Stimulated activated CD8-positive, alpha-beta memory T cell treated with anti-CD3 and anti-CD28 coated beads, Interleukin-2, amount 100 ng/mL, for 1 hour (primary cell): Measurements from ENCODE around the gene ETFDH.
"Not testable (repeated sequence)": the region's sequence is repeated elsewhere in the genome, so short reads cannot be mapped to it uniquely, and the experiment has no call there.

Experiments
- DNase-seq, 2 donors: peaks; one replicate each; pipeline ENCODE4 v3.0.0-alpha.2; 2020; ENCODE audit warnings: low read depth in 2 of 2

ETFDH gene

GRCh38 chr4:158678767-158679166, 6.7 kb downstream of the ETFDH start:
- DNase-seq: no peak

GRCh38 chr4:158681629-158682028, 9.5 kb downstream of the ETFDH start:
- DNase-seq: no peak

- no peak for DNase-seq
Observed at GRCh38 chr4:158682066-158682465, 10.0 kb downstream of the ETFDH start.

- DNase-seq: no peak
Observed at GRCh38 chr4:158688813-158689212, 16.7 kb downstream of the ETFDH start.

GRCh38 chr4:158704274-158704673, 32.2 kb downstream of the ETFDH start:
- DNase-seq: no peak

GRCh38 chr4:158710814-158711213, 38.7 kb downstream of the ETFDH start:
- DNase-seq: no peak

GRCh38 chr4:158712622-158713021, 40.5 kb downstream of the ETFDH start:
- DNase-seq: not testable (repeated sequence)

- no peak for DNase-seq
Observed at GRCh38 chr4:158714937-158715336, 42.8 kb downstream of the ETFDH start.

- DNase-seq: no peak
Observed at GRCh38 chr4:158715802-158716201, 43.7 kb downstream of the ETFDH start.

- DNase-seq: no peak
Observed at GRCh38 chr4:158721680-158722079, 49.6 kb downstream of the ETFDH start.

GRCh38 chr4:158722291-158722916, 50.3 kb downstream of the ETFDH start:
- DNase-seq: no peak

- DNase-seq: peak; percentile 62 to 70
Observed at GRCh38 chr4:158722917-158723793, 51.1 kb downstream of the ETFDH start, which contains the start of gene PPID. Gene PPID (minus strand): TSS chr4:158723396. CDS start chr4:158723288, 108 bp downstream.

- no peak for DNase-seq
Observed at GRCh38 chr4:158724637-158725036, 52.5 kb downstream of the ETFDH start.

GRCh38 chr4:158726633-158727032, 54.5 kb downstream of the ETFDH start:
- DNase-seq: no peak

GRCh38 chr4:158728236-158728635, 56.1 kb downstream of the ETFDH start:
- no peak for DNase-seq

GRCh38 chr4:158729716-158730559, 57.8 kb downstream of the ETFDH start:
- peak in 1 of 2 donors; percentile 28 for DNase-seq

- DNase-seq: no peak
Observed at GRCh38 chr4:158738866-158739265, 66.8 kb downstream of the ETFDH start.

- DNase-seq: no peak
Observed at GRCh38 chr4:158739600-158739999, 67.5 kb downstream of the ETFDH start.

- no peak for DNase-seq
Observed at GRCh38 chr4:158741326-158742021, 69.4 kb downstream of the ETFDH start.

GRCh38 chr4:158746537-158746936, 74.4 kb downstream of the ETFDH start:
- DNase-seq: not testable (repeated sequence)

- no peak for DNase-seq
Observed at GRCh38 chr4:158750379-158750778, 78.3 kb downstream of the ETFDH start.
